Jurkat, Clone E6-1 (cell line): Measurements from ENCODE around the gene MGAT5.
A peak's percentile ranks its signal among the peaks of the same experiment; 100 is the strongest.

Experiments
- DNase-seq: peaks from one replicate; pipeline ENCODE4 v3.0.0-alpha.2; 2011; ENCODE audit warnings: low read depth, low spot score
- H3K4me3 ChIP-seq: 2 replicates; pipeline ENCODE4 v1.5.1; 2011; ENCODE audit warnings: mild to moderate bottlenecking, low read length, control low read depth, moderate library complexity

Gene MGAT5

DNA sequence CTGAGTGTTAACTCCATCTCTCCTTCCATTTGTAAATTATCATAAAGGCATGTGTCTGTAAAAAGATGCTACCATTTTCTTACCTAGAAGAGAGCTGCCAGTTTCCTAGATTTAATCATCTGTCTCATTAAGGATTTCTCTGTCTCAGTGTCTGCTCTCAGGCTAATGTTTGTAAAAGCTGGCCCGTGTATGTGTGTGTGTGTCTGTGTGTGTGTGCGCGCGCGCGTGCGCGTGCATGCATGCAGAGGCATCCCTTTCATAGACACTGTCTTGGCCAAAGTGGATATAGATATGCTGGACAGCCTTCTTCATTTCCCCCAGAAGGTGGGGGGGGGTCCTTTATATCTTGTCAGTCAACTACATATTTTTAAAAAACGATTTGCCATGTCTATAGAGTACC lies 18.9 kb downstream of the MGAT5 start:
- DNase-seq: no peak
- H3K4me3 ChIP-seq: no peak overlapping the region

DNA sequence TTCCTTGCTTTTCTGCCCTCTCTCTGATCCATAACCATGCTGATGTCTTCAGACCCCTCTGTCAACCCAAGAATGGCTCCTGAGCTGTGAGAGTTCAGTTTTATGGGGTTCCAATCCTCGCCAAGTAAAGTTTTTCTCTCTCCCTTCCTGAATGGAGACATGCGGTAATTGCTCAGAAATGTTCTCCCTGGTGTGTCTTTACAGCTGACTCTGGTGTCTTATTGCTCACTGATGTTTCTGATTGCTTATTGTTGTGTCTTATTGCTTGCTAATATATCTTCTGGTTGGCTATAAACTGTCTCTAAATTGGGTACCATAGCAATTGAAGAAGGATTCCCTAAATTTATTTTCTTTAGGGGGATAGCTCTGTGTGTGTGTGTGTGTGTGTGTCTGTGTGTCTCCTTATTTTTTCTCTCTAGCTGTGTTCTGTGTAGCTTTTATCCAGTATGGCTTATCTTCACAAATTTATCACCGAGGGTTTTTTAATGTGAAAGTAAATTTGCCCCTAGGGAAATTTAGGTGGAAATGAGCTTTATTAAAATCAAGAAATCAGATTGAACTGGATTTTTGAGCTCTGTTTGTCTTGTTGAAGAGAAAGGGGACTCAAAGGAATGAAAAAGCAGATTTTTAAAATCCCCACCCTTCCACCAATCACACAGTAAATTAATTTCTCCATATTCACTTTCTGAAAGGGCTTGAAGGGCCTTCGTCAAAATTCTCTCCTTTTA lies 19.5 kb downstream of the MGAT5 start:
- DNase-seq: no peak
- no peak overlapping the region for H3K4me3 ChIP-seq

DNA sequence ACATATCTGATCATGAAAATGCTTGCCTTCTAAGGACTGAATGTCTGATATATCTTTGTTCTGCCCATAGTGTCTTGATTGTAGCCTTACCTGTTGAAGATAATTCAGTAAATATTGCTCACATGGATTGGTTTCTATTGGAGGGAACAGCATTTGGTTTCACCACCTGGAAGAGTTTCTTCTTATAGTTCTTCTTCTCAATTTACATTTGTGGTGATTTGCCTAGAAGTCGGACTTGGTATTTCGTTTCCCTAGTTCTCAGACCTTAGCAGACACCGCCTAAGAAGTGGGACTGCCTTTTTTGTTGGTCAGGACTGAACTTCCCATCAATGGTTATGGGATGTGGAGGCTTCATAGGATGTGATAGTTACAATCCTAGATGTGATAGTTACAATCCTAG lies 20.2 kb downstream of the MGAT5 start:
- DNase-seq: no peak
- no peak overlapping the region for H3K4me3 ChIP-seq

DNA sequence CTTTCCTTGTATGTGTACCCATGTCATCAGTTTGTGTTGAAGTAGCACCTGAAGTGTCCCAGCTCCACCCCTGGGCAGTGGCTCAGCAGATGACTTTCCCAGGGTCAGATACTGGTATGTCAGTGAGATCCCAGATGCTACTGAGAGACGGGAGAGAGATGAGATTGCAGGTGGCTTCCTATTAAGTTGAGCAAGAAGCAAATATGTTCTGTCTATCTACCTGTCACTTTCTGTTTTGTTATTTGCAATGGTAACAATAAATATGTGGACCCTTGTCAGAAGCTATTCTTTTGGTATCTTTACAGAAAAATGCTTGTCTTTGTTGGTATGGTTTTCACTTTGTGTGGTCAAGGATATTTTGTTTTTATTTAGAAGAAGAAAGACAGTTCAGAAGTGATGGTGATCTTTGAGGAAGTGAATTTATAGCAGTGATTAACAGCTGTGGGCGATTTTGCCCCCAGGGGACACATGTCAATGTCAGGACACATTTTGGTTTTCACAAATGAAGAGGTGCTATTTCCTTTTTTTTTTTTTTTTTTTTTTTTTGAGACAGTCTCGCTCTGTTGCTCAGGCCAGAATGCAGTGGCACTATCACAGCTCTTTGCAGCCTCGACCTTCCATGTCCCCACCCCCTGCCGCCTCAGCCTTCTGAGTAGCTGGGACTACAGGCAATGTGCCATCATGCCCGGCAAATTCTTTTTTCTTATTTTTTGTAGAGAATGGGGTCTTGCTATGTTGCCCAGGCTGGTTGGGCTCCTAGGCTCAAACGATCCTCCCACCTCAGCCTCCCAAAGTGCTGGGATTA lies 21.4 kb downstream of the MGAT5 start:
- DNase-seq: no peak
- H3K4me3 ChIP-seq: no peak overlapping the region

DNA sequence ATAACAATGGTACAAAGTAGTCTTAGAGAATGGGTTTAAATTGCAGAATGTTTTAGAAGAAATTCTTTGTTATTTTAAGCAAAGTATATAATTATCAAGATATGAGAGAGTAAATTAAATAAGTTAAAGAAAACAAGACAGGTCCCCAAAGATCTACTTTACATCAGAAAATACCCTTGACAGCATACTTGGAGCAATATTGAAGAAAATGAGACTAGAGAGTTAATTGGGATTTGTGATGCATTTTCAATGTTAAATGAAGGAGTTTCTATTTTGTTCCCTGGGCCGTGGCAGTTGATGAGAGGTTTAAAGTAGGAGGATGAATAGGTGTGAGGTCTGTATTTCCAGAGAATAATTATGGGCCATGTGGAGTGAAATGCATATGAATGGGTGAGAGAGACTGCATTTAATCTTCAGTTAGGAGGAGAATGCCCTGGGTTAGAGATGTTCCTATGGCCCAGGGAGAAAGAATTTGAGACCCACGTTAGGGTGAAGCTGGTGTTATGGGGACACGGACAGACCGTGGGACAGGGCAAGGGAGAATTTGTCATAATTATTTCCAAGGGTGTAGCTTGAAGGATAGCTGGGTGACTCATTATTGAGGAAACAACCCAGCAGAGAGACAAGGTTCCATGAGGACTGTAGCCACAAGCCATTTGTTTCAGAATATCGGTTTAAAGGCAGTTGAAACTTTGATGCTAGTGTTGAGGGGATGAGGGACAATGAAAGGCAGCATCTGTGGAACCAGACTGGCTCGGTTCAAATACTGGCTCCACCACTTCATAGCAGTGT lies 22.7 kb downstream of the MGAT5 start:
- no peak for DNase-seq

DNA sequence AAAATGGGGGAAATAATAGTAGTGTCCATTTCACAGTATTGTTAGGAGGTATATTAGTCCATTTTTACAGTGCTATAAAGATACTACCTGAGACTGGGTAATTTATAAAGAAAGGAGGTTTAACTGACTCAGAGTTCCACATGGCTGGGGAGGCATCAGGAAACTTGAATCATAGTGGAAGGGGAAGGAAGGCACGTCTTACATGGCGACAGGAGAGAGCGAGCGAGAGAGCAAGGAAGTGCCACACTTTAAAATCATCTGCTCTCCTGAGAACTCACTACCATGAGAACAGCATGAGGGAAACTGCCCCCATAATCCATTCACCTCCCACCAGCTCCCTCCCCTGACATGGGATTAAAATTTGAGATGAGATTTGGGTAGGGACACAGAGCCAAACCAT lies 23.4 kb downstream of the MGAT5 start:
- no peak overlapping the region for H3K4me3 ChIP-seq
- no peak for DNase-seq

More for the DNA sequence above, 22.7 kb downstream of the MGAT5 start:
- no peak overlapping the region for H3K4me3 ChIP-seq

DNA sequence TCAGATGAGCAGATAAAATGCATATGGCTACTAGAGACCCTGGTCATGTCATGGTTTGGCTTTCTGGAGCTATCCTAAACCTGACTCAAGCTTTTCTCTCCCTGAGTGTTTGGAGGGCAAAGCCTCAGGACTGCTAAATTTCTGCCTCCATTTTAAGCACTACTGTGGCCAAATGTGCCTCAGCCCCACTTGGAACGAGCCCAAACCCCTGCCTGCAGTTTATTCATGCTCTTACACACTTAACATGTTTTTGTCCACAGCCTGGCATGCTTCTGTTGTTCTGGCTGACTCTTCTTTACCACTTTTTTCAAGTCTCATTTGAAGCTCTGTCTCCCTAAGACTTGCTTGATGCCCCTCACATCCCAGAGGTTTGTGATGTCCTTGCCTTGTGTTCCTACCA lies 24.7 kb downstream of the MGAT5 start:
- no peak overlapping the region for H3K4me3 ChIP-seq
- DNase-seq: no peak

DNA sequence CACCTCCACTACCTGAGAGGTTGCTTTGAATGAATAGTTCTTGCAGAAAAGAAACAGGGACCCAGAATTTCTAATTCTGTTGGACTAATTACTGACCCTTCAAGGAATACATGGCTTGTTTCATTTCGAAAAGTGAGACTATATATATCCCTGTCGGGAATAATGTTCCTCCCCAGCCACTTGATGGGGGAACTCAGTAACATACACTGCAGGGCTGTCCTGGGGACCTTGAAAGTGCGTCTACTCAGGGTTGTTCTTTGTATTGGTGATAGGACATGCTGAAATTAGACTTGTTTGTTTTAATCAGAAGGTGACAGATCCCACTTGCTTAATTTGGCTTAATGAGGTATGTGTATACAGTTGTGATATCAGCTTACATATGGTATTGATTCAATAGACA lies 25.5 kb downstream of the MGAT5 start:
- no peak overlapping the region for H3K4me3 ChIP-seq
- no peak for DNase-seq

DNA sequence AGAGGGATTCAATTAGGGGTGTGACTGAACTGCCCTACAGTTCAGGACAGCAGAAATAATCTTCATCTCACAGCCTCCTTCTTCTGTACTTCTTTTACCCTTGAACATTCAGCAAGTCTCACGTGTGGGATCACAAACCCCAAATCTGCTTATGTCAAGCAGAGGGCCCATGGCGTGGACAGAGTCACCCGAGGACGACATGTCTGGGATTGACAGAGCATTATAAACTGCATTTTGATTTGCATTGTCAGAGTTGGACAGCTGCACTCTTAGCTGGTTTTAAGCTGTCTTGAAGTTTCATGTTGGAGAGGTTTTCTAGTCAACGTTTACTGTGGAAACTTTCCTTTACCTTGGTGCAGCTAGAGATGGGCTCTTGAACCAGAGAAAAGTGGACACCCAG lies 26.4 kb downstream of the MGAT5 start:
- H3K4me3 ChIP-seq: no peak overlapping the region

DNA sequence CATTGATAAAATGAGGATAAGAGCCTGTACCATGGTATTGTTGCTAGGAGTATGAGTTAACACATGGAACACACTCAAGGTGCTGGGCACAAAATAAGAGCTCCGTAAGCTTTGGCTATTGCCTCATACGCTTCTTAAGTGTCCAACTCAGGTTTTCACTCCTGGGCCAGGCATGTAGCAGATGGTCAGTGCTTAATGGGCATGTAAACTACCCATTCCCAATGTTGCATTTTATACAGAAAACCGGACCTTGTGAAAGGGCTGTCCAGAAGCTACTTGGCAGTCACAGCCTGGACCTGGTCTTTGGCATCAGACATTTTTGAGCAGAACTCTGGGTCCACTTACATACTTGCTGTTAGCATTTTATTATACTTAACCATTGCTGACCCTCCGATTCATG lies 26.9 kb downstream of the MGAT5 start:
- H3K4me3 ChIP-seq: no peak overlapping the region

More for the DNA sequence above, 26.4 kb downstream of the MGAT5 start:
- DNase-seq: no peak

DNA sequence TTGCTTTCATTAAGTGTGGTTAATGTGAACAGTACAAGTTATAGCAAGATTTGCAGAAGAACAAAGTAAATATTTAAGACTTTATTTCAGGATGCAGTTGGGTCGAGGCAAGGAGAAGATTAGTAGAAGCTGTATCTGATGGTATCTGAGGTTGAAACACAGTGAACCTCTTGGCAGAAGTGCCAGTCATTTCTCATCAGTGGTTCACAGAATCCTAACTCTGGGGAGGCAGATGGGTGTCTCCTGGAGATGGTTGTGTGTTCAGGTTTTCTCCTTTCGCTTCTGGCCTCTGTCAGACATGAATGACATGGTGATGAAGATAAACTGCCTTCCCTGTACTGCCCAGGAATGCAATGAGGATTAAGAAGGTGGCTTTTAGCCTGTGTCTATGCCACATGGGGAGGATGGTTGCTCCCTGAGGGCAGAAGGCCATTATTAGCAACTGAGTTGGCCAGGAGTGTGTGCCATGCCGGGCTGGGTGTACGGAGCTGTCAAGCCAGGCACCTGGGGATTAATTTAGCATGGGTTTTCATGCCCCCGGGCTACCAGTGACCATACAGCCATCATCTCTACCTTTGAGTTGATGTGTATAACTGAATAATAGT lies 28.0 kb downstream of the MGAT5 start:
- DNase-seq: no peak
- no peak overlapping the region for H3K4me3 ChIP-seq

More for the DNA sequence above, 26.9 kb downstream of the MGAT5 start:
- no peak for DNase-seq

DNA sequence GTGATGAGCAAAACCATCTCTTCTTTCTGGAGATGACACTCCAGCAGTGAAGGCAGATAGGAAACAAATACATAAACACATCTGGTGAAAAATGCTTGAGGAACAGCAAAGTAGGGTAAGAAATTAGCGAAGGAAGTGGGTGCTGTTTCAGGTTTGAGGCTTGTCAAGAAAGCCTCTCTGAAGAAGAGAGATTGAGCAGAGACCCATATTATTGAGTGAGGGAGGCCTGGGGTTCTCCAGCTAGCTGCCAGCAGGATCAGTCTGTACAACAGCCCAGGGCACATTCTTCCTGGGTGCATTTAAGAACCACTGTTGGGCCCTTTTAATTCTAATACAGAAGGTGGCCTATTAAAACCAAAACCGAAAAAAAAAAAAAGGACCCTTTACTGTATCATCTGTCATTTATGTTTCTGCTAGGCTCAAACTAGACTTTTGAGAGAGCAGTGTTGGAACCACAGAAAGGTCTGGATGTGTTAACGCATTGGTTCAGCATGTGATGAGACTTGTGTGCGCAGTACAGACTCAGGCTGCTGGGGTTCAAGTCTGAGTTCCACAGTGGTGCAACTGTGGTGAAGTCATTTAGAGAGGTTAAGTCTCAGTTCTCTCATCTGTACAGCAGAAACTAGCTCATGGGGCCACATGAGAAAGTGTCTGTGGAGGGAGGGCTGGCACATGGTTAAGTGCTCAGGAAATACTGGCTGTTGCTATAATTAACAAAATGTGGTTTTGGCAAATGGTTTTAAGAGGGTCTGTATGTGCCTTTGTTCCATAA lies 28.9 kb downstream of the MGAT5 start:
- peak; percentile 90 for DNase-seq
- no peak overlapping the region for H3K4me3 ChIP-seq

DNA sequence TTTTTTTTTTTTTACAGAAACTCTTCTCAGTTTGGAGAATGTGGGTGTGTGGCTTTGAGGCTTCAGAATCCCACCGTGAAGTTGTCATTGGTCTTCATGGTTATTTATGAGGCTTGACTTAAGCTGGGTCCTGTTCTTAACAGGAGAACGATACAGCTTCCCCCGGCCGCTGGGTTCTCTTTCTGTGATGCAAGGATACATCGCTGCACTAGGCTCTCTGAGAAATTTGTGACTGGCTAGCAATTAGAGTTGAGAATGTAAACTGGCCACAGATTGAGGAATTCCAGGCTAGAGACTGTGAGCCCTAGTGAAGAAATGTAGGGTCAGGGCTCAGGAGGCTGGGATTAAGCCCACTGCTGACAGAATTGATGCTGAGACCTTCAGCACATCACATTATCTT lies 29.8 kb downstream of the MGAT5 start:
- H3K4me3 ChIP-seq: no peak overlapping the region
- no peak for DNase-seq

DNA sequence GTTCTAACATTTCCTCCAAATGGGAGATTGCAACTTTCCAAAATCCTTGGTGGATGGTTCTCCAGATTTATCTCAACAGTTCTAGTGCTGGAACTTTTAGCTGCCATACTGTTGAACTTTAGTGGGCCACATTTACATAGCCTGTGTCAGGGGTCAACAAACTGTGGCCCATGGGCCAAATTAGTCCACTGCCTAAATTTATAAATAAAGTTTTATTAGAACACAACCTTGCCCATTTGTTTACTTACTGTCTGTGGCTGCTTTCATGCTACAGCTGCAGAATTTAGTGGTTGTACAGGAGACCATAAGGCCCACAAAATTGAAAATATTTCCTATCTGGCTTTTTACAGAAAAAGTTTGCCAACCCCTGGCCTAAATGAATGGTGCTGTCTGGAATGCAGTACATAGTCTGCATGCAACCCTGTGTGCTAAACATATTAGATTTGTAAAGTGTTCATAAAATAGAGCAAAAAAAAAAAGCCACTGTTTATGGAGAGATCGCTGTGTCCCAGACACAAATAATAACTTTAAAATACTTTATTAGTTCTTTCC lies 30.3 kb downstream of the MGAT5 start:
- no peak overlapping the region for H3K4me3 ChIP-seq
- DNase-seq: no peak

DNA sequence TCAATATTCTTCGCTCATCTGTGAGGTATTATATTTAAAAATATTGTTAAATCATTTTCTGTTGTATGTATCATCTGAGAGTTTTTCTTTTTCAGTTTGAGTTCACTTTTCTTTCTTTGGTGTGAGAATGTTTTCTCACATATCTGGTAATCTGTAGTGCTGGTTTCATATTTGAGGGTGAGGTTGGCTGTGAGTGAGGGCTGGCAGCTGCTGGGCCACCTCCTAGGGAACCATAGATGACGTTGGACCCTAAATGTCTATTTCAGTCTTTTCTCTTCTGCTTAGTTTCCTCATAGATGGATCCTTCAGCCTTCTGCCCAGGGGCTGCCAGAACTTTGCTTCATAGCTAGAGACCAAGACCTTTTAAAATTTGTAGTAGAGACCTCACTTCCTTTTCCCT lies 33.5 kb downstream of the MGAT5 start:
- DNase-seq: no peak
- no peak overlapping the region for H3K4me3 ChIP-seq

DNA sequence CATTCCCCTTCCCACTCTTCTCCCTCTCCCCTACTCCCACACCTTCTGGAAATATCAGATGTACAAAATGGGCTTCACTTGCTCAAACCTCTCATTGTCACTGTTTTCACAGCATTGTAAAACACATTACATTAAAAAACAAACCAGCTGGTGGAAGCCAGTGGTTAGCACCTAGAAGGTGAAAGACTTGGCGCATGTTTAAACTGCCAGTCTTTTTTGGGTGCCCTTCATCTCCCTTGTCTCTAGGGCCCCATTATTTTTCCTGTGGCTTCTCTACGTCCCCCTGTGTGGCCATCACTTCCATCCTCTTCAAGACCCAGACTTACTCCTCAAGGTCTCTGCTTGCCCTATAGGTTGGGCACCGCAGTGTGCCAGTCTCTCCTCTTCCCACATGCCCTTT lies 34.9 kb downstream of the MGAT5 start:
- no peak overlapping the region for H3K4me3 ChIP-seq
- DNase-seq: no peak

DNA sequence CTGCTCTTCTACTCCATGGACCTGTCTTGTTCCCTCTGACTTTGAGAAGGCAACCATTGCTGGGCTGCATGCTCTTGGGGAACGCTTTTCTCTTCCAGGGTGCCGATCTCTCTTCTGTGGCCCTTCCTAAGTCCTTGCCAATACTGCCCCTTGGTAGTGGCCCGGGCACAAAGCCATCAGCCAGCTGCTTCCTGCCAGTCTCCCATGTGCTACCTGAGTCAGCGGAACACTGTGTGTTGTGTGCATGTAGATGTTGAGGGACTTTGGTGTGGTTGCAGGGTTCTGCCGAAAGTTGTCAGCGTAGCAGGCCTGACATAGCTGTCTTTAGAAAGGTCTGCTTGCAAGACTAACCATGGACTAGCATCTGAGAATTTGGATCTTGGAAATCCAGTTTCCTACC lies 35.4 kb downstream of the MGAT5 start:
- H3K4me3 ChIP-seq: no peak overlapping the region
- DNase-seq: peak; percentile 80

DNA sequence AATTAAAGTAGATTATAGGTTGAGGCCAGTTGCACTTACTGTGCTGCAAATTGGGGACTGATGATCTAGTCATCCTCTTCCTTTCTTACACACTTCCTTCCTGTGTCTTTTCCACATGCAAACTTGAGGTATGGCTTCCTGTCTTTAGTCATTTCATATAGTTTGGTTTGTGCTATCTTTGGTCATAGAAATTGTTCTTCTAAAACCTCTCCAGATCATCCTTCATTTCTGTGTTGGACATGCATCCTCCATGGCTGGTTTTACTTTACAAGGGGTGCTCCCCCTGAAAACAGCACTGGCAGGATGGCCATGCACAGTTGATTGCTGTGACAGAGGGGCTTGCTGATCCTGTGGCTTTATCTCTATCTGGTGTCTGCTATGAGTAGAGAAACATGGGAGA lies 36.5 kb downstream of the MGAT5 start:
- H3K4me3 ChIP-seq: peak overlapping the region; percentile 21
- DNase-seq: peak; percentile 72

DNA sequence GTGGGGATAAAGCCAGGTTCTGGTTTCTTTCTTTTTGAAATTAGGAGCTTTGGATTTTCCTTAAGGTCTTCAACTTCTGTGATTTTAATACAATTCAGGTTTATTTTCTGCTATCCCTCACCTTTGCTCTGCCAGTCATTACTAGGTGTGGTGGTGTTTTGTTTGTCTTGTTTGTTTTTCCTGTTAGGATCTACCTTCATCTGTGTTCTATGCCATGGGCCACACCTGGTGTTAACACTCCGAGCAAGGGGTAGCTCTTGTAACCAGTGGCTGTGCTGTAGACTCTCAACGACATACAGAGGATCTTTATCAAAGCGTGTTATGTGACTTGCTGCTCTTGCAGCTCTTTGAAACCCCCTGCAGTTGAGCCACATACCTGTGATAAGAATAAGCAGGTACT lies 38.6 kb downstream of the MGAT5 start:
- no peak overlapping the region for H3K4me3 ChIP-seq
- no peak for DNase-seq
